ENCODE results near the gene JAG2. TPM values are rescaled to one million over a fixed set of nuclear protein-coding genes. Genes with fewer than 3 reads are reported as not detected.

The JAG2 gene
- polyA plus RNA-seq, 3 donors, result 8.1 to 10.1 (median 8.9) TPM

Other genes with a start within 250 kb of the JAG2 start
- 1 to 10 TPM; 2.4 to 5.1 (median 4.5) TPM for gene PLD4, start 243.9 kb downstream of the JAG2 start, polyA plus RNA-seq (ENCODE audit: insufficient read length in 3 of 3)
- 1 to 10 TPM; 1.7 to 2.5 (median 2.2) TPM for gene AHNAK2, start 190.4 kb downstream of the JAG2 start, polyA plus RNA-seq (ENCODE audit: insufficient read length in 3 of 3)
- gene CLBA1, start 183.0 kb downstream of the JAG2 start, polyA plus RNA-seq (ENCODE audit: insufficient read length in 3 of 3), result 10 to 100 TPM; 19.0 to 28.3 (median 23.6) TPM
- 10 to 100 TPM; 18.3 to 26.7 (median 19.3) TPM for gene CDCA4, start 147.7 kb downstream of the JAG2 start, polyA plus RNA-seq (ENCODE audit: insufficient read length in 3 of 3)
- under 1 TPM; 0.26 to 0.83 (median 0.50) TPM for gene GPR132, start 103.3 kb downstream of the JAG2 start, polyA plus RNA-seq (ENCODE audit: insufficient read length in 3 of 3)
- 10 to 100 TPM; 21.5 to 39.6 (median 36.2) TPM for gene NUDT14, start 12.5 kb upstream of the JAG2 start, polyA plus RNA-seq (ENCODE audit: insufficient read length in 3 of 3)
- 10 to 100 TPM; 34.5 to 38.4 (median 35.9) TPM for gene BTBD6, start 79.8 kb upstream of the JAG2 start, polyA plus RNA-seq (ENCODE audit: insufficient read length in 3 of 3)
- 10 to 100 TPM; 24.8 to 40.0 (median 36.0) TPM for gene BRF1, start 132.2 kb upstream of the JAG2 start, polyA plus RNA-seq (ENCODE audit: insufficient read length in 3 of 3)
- 10 to 100 TPM; 57.6 to 96.7 (median 86.0) TPM for gene PACS2, start 146.0 kb upstream of the JAG2 start, polyA plus RNA-seq (ENCODE audit: insufficient read length in 3 of 3)
- 1 to 10 TPM; 1.2 to 3.9 (median 1.6) TPM for gene TEX22, start 229.8 kb upstream of the JAG2 start, polyA plus RNA-seq (ENCODE audit: insufficient read length in 3 of 3)

Measured in renal cortex interstitium (tissue), 3 donors.